Brain microvascular endothelial cell (primary cell): ENCODE results near the gene CIB1.
A peak's percentile ranks its signal among the peaks of the same experiment; 100 is the strongest.

ENCODE experiments used
- DNase-seq: peaks from one replicate; pipeline ENCODE4 v3.0.0-alpha.2; 2020
- H3K27ac ChIP-seq: fragments of 250-450 bp; sonication (Bioruptor Pico); 2 replicates; pipeline ENCODE4 v1.5.1; 2020; ENCODE audit warnings: mild to moderate bottlenecking, moderate library complexity
- H3K27me3 ChIP-seq: fragments of 250-450 bp; sonication (Bioruptor Pico); replicated peaks from 2 replicates; pipeline ENCODE4 v1.5.1; 2020; ENCODE audit warnings: mild to moderate bottlenecking
- H3K36me3 ChIP-seq: fragments of 250-450 bp; sonication (Bioruptor Pico); replicated peaks from 2 replicates; pipeline ENCODE4 v1.5.1; 2020; ENCODE audit warnings: mild to moderate bottlenecking
- H3K4me3 ChIP-seq: 2 replicates; pipeline ENCODE4 v1.5.1; 2011; ENCODE audit warnings: low read depth, mild to moderate bottlenecking, control low read depth, low read length, moderate library complexity
- CTCF ChIP-seq: IDR thresholded peaks from 2 replicates; pipeline ENCODE4 v1.5.1; 2011; ENCODE audit warnings: low read depth, mild to moderate bottlenecking, moderate library complexity, low read length, control low read depth, inconsistent platforms; ENCODE audit errors: missing control alignments
- in situ Hi-C: cut with HindIII; loops from 2 replicates; pipeline ENCODE4 v1.10.0; 2017; ENCODE audit warnings: low sequenced_read_pairs, low pct_ligation_motif_present

The CIB1 gene

GRCh38 chr15:90223441-90224165 lies 10.1 kb downstream of the CIB1 start:
- in situ Hi-C loops: no loop called here
- no peak for DNase-seq

GRCh38 chr15:90222547-90222946 lies 11.2 kb downstream of the CIB1 start:
- peaks cover 4% of the 10 kb centered on the region for H3K36me3 ChIP-seq
- H3K4me3 ChIP-seq: no peak overlapping the region
- no peak for TF ChIP-seq CTCF
- no peak for DNase-seq
- H3K27ac ChIP-seq: no peak overlapping the region
- in situ Hi-C loops: no loop called here
- H3K27me3 ChIP-seq: no peaks in the 10 kb centered on the region

More at GRCh38 chr15:90223441-90224165, 10.1 kb downstream of the CIB1 start:
- Histone ChIP-seq H3K4me3 (no peak overlapping the region), H3K27me3 (no peaks in the 10 kb centered on the region), H3K27ac (no peak overlapping the region), H3K36me3 (peaks cover 12% of the 10 kb centered on the region)
- no peak for TF ChIP-seq CTCF

- in situ Hi-C loops: no loop called here
- peaks cover 4% of the 10 kb centered on the region for H3K36me3 ChIP-seq
- peak; percentile 71 for DNase-seq
- no peak overlapping the region for H3K27ac ChIP-seq
- no peak overlapping the region for H3K4me3 ChIP-seq
- TF ChIP-seq CTCF: peak; percentile 94
- no peaks in the 10 kb centered on the region for H3K27me3 ChIP-seq
Observed at GRCh38 chr15:90221246-90221900, 12.4 kb downstream of the CIB1 start.

- Histone ChIP-seq H3K4me3 (no peak overlapping the region), H3K36me3 (no peaks in the 10 kb centered on the region), H3K27ac (no peak overlapping the region), H3K27me3 (no peaks in the 10 kb centered on the region)
- no peak for DNase-seq
- TF ChIP-seq CTCF: peak; percentile 84
- in situ Hi-C loops: no loop called here
Observed at GRCh38 chr15:90219421-90220141, 14.2 kb downstream of the CIB1 start.

GRCh38 chr15:90217671-90218394 lies 15.9 kb downstream of the CIB1 start:
- no peak for TF ChIP-seq CTCF
- Histone ChIP-seq H3K4me3 (no peak overlapping the region), H3K27me3 (no peaks in the 10 kb centered on the region), H3K36me3 (no peaks in the 10 kb centered on the region), H3K27ac (no peak overlapping the region)
- in situ Hi-C loops: no loop called here
- DNase-seq: no peak
